ENCODE measurements around the gene FMNL2.

The FMNL2 gene

GRCh38 chr2:152490686-152491455 is 155.9 kb downstream of the FMNL2 start:
- Histone ChIP-seq H3K4me3 (ENCODE audit: low read depth, low read length) (no peak overlapping the region), H3K36me3 (replicated peaks) (no peaks in the 10 kb centered on the region), H3K27me3 (replicated peaks) (no peaks in the 10 kb centered on the region), H3K27ac (no peak overlapping the region)
- in situ Hi-C loops (cut with HindIII; ENCODE audit: low pct_ligation_motif_present, low sequenced_read_pairs) = no loop called here
- TF ChIP-seq CTCF (IDR thresholded peaks at IDR 0.05; ENCODE audit: low read depth, low read length, missing control alignments) = no peak
- no peak for DNase-seq

- in situ Hi-C loops (cut with HindIII; ENCODE audit: low pct_ligation_motif_present, low sequenced_read_pairs) = no loop called here
- no peak for TF ChIP-seq CTCF (IDR thresholded peaks at IDR 0.05; ENCODE audit: low read depth, low read length, missing control alignments)
- Histone ChIP-seq H3K27ac (no peak overlapping the region), H3K27me3 (replicated peaks) (no peaks in the 10 kb centered on the region), H3K36me3 (replicated peaks) (no peaks in the 10 kb centered on the region), H3K4me3 (ENCODE audit: low read depth, low read length) (no peak overlapping the region)
- no peak for DNase-seq
Observed at GRCh38 chr2:152492131-152492530, 157.2 kb downstream of the FMNL2 start.

GRCh38 chr2:152492911-152493310 is 157.9 kb downstream of the FMNL2 start:
- Histone ChIP-seq H3K4me3 (ENCODE audit: low read depth, low read length) (no peak overlapping the region), H3K36me3 (replicated peaks) (no peaks in the 10 kb centered on the region), H3K27me3 (replicated peaks) (no peaks in the 10 kb centered on the region), H3K27ac (no peak overlapping the region)
- no peak for DNase-seq
- TF ChIP-seq CTCF (IDR thresholded peaks at IDR 0.05; ENCODE audit: low read depth, low read length, missing control alignments) = no peak
- in situ Hi-C loops (cut with HindIII; ENCODE audit: low pct_ligation_motif_present, low sequenced_read_pairs) = no loop called here

GRCh38 chr2:152493417-152493816 is 158.4 kb downstream of the FMNL2 start:
- H3K27ac ChIP-seq = no peak overlapping the region
- H3K4me3 ChIP-seq (ENCODE audit: low read depth, low read length) = no peak overlapping the region
- no peak for TF ChIP-seq CTCF (IDR thresholded peaks at IDR 0.05; ENCODE audit: low read depth, low read length, missing control alignments)
- no peaks in the 10 kb centered on the region for H3K36me3 ChIP-seq (replicated peaks)
- no peaks in the 10 kb centered on the region for H3K27me3 ChIP-seq (replicated peaks)
- in situ Hi-C loops (cut with HindIII; ENCODE audit: low pct_ligation_motif_present, low sequenced_read_pairs) = no loop called here
- DNase-seq = no peak

GRCh38 chr2:152493945-152494528 is 159.1 kb downstream of the FMNL2 start:
- Histone ChIP-seq H3K27me3 (replicated peaks) (no peaks in the 10 kb centered on the region), H3K27ac (no peak overlapping the region), H3K4me3 (ENCODE audit: low read depth, low read length) (no peak overlapping the region), H3K36me3 (replicated peaks) (no peaks in the 10 kb centered on the region)
- no peak for TF ChIP-seq CTCF (IDR thresholded peaks at IDR 0.05; ENCODE audit: low read depth, low read length, missing control alignments)
- DNase-seq = no peak
- in situ Hi-C loops (cut with HindIII; ENCODE audit: low pct_ligation_motif_present, low sequenced_read_pairs) = no loop called here

Data from brain microvascular endothelial cell (primary cell).